GM18870 (cell line): ENCODE results near the gene SLC6A16.
"Not testable (repeated sequence)": the region's sequence is repeated elsewhere in the genome, so short reads cannot be mapped to it uniquely, and the experiment has no call there.

Experiments
- ATAC-seq: cut with Tn5 transposase; IDR thresholded peaks from one replicate; pipeline ENCODE4 v1.9.1; 2021; ENCODE audit warnings: moderate library complexity; ENCODE audit not compliant: unreplicated experiment

Gene SLC6A16

DNA sequence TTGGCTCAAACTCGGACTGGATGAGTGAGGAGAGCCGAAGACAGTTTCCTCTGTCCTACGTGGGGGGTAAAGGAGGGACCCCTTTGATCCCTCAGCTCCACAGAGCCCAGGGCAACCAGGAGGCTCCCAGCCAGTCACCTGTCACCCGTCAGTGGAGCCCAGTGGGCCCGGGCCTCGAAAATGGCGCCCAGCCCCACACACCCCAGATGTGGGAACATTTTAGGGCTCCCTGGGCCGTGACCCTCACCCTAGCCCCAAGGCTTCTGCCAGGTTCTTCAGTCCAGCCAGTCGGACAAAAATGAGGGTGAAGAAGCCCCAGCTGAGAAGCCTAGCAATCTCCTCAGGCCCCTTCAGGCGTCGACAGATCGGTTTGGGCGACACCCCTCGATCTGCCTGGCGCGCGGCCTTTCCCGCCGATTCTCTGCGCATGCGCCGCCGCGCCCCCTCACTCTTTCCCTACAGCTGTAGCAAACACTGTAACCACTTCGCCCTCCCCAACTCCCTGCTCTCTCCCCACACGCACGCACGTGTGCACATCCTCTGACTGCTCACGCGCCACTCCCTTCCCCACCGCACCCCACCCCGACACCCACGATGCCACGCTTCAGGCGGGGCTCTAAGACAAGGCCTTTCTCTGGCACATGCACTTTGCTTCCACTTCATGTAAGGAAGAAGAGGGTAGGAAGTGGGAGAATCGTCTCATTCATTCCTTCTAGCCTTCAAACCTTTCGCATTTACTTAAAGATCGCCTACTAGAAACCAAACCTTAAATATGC lies at the start of gene SLC6A16:
TSS of gene SLC6A16 (minus strand) at position 391 of the 776 bp plus-strand sequence. CDS start 13,844 bp downstream, outside the sequence.
- no peak for ATAC-seq

- ATAC-seq: not testable (repeated sequence)
These were observed 48.2 kb upstream of the SLC6A16 start for GRCh38 chr19:49373174-49373573.

DNA sequence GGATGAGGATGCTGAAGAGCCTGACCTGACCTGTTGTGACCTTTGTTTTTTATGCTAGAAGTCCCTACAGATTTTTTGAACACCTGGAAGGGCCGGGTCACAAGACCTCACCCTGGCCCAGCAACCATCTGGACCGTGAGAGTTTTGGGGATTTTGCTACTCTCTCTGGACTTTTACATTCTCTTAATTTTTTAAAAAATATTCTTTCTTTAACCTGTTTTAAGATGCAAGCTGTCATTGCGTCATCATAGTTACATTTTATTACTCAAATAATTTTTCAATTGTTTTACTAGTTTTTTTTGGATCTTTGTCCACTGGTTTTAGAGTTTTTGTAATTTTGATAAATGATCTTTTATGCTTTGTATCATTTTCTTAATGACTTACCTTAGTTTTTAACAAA lies 46.2 kb upstream of the SLC6A16 start:
- no peak for ATAC-seq

- no peak for ATAC-seq
These were observed 43.8 kb upstream of the SLC6A16 start for GRCh38 chr19:49368711-49369358.

DNA sequence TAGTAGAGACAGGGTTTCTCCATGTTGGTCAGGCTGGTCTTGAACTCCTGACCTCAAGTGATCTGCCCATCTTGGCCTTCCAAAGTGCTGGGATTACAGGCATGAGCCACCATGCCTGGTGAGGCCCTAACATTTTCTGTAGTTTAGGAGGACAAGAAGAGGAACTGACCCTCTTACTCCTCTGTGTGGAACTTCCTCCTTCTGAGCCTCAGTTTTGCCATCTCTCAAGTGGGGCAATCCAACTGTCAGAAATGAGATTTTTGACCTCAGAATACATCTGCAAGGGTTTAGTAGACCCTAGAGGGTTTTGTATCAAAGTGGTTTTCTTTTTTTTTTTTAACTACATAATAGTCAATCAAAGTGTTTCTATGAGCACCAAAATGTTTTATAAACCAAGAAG lies 41.1 kb upstream of the SLC6A16 start:
- ATAC-seq: no peak

- no peak for ATAC-seq
These were observed 39.2 kb upstream of the SLC6A16 start for GRCh38 chr19:49364083-49364737.

DNA sequence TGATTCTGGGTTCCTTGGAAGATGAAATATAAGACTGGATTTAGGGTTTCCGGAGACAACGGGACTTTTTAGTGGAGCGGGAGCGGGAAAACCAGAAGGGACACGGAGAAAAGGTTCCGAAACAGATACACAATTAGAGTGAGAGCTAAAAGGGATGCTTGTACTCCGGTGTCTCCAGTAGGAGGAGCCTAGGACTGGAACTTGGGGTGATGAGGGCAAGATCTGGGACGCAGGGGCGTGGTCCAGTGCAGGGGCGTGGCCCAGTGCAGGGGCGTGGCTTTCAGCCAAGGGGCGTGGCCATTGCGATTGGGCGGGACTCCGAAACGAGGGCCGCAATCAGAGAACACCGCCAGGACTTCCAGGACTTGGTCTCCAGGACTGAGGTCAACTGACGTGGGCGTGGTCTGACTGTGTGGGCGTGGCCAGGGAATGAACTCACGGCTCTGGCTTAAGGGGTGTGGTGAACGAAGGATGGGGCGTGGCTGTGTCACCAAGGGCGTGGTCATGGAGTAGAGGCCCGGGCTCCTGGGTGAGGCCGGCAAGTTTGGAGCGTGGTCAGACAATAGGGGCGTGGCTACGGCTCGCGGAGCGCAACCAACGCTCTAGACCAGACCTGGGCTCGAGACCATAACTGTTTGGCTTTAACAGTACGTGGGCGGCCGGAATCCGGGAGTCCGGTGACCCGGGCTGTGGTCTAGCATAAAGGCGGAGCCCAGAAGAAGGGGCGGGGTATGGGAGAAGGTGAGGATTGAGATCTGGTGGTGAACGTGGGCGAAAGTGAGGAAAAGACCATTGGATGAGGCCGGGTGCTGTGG lies 38.5 kb upstream of the SLC6A16 start, which contains the start of gene DKKL1:
TSS of gene DKKL1 (plus strand) at position 610 of the 815 bp plus-strand sequence. CDS start at position 732, 122 bp downstream.
- no peak for ATAC-seq

DNA sequence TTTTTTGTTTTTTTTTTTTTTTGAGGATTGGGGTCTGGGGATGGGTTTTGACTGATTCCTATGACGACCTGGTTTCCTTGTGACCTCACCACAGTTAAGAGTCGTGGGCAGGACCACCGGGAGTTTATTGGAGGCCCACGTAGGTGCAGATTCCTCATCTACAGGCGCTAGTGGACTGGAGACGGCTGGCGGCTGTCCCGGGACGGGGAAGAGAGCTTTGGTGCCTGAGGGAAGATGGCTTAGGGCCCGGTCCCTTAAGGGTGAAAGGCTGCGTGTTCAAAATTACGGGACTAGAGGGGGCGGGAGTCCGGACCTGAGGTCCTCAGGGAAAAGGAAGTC lies 37.9 kb upstream of the SLC6A16 start:
- no peak for ATAC-seq

DNA sequence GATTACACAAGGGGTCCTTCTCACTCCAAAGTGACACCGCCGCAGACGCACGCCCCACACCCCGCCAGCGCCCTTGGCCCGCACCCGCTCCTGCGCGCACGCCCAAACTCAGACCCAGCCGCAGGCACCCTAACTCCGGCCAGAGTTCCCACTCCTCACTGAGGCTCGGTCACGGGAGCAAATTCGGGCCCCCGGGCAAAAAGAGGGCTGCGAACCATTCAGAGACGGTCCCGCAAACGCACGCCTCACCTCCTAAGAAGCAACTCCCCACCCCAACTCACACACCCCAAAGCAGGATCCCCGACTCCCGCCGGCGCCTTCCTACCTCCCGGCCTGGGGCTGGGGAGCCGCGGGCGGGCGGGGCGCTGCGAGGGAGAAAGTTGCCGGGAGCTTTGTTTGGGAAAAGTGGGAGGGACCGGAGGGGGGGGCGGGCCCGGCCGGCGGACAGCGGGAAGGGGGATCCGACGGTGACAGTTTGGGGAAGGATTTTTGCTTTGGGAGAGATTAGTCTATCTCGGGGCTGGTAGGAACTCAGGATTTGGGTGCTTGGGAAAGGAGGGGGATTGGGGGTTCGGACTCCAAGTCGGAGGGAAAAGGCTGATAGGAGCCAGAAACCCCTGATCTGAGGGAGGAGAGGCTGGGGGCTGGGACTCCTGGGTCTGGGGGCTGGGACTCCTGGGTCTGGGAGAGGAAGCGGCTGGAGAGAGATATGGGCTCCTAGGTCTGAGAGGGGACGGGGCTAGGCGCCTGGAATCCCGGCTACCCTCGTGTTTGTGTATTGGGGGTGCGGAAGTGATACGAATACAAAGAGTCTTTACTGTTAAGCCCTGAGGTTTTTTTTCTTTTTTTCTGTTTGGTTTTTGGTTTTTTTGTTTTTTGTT lies 37.3 kb upstream of the SLC6A16 start, which contains the start of gene TEAD2:
TSS of gene TEAD2 (minus strand) at position 369 of the 881 bp plus-strand sequence. CDS start 2,341 bp downstream, outside the sequence.
- no peak for ATAC-seq

GRCh38 chr19:49361438-49362047 lies 36.6 kb upstream of the SLC6A16 start:
- ATAC-seq: no peak

GRCh38 chr19:49359851-49360820 lies 35.1 kb upstream of the SLC6A16 start:
- ATAC-seq: no peak

DNA sequence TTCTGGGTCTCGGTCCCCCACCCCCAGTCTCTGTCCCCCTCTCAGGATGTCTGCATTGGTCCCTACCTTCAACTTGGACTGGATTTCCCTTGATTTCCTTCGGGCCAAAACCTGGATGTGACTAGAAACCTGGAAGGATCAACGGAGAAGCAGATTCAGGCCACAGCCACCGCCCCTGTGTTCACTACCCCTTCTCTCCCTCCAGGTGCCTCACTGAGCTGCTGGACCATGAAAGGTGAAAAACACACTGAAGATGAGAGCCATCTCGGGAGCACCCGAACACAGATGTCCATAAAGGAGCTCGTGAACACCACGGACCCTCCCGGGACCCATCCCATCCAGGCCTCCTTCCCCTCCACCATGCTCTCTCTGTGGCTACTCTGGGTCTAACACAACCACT lies 32.2 kb upstream of the SLC6A16 start:
- ATAC-seq: no peak

DNA sequence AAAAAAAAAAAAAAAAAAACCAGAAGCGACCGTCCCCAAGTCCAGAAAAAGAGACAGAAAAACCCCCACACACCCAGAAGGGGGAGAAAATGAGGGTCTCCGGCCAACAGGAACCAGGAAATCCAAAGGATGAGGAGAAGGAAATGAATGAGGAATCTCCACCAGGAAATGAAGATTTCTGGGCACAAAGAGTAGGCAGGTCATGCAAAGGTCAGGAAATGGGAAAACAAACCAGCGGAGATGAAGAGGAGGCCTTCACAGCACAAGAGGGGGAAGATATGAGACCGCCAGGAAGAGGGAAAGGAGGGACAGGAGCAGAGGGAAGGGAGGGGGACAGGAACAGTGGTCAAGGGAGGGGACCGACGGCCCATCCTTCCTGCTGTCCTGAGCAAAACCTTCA lies 31.4 kb upstream of the SLC6A16 start:
- no peak for ATAC-seq

DNA sequence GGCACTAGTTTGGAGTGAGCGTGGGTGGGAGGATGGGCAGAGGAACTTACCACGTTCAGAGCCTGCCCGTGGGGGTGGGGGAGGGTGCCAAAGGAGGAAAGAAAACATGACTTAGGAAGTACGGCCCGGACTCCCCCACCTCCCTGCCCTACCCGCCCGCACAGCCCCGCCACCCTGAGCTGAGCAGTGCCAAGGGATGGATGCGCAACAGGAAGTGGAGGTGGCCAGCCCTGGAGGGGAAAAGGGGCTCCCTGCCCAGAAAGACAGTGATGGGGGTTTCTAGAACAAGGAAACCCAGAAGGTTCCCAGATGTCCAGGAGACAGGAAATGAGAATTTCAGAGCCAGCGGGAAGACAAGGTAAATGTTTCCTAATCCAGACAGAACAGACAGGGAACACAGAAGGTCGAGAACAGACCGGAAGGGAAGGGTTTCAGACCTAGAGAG lies 30.9 kb upstream of the SLC6A16 start:
- ATAC-seq: no peak

DNA sequence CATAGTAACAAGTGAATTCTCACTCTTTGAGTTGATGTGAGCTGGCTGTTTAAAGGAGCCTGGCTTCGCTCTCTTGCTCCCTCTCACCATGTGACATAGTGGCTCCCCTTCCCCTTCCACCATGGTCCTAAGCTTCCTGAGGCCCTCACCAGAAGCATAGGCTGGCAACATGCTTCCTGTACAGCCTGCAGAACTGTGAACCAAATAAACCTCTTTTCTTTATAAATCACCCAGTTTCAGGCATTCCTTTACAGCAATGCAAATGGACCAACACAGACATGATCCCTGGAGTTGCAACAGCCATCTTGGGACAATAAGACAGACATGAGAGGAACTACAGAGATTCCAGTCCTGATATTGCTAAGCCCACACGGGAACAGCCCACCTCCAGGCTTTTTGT lies 24.6 kb upstream of the SLC6A16 start:
- no peak for ATAC-seq

DNA sequence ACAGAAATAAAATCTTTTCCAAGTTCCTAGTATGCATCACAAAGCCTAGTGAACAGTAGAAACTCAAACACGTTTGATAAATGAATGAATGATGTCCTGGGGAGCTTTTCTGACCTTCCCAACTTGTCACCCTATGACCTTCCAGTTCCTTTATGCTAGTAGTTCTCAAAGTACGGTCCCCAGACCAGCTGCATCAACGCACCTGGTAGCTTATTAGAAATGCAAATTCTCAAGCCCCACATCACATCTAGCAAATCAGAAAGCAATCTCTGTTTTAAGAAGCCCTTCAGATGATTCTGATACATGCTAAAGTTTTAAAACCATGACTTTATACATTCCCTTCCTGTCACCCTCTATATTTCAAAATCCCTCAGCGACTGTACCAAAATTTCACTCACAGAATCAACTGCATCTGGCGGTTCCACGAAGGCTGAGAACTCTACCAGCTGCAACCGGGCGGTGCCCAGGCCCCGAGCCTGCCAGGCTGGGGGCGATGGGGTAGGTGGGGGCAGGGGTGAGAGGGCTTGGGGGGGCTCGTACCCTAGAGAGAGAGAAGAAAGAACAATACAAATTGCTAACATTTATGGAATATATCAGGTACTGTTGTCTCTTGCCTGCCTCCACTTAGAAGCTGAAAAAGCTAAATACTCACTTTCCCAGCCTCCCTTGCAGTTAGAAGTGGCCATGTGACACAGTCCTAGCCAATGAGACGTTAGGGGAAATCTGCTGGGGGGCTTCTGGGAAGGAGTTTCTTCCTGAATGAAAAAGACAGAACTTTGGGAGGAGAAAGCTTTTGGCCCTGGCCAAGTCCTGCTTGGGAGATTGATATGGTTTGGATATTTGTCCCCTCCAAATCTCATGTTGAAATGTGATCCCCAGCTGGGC lies 23.6 kb upstream of the SLC6A16 start:
- no peak for ATAC-seq

DNA sequence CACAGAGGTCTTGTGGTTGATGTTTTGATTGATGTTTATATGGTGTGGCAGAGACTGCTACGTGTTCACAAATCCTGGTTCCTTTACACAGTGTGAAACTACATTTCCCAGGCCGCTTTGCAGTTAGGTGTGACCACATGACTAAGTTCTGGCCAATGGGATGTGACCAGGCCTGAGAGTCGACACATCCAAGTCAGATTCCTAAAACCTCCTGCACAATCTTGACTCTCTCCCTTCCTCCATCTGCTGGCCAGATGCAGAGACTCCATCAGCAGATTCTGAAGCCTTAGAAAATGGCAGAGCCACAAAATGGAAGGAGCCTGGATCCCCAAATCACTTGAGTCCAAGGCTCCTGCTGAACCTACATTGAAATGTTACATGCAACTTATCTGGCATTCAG lies 22.8 kb upstream of the SLC6A16 start:
- ATAC-seq: no peak
